Progenitor cell of endocrine pancreas (in vitro differentiated cells): ENCODE results near the gene PEX14. TPM values are rescaled to one million over a fixed set of nuclear protein-coding genes. Genes with fewer than 3 reads are reported as not detected.
A peak's percentile ranks its signal among the peaks of the same experiment; 100 is the strongest.

Experiments
- DNase-seq: peaks from one replicate; pipeline ENCODE4 v3.0.0; 2021; ENCODE audit warnings: low spot score; ENCODE audit not compliant: unreplicated experiment
- H3K27ac Mint-ChIP-seq: 2 replicates; pipeline ENCODE4 v1.8.0; 2021; ENCODE audit warnings: mild to moderate bottlenecking, moderate library complexity, mixed read lengths
- H3K27me3 Mint-ChIP-seq: 2 replicates; pipeline ENCODE4 v1.8.0; 2021; ENCODE audit warnings: mixed read lengths
- H3K36me3 Mint-ChIP-seq: 2 replicates; pipeline ENCODE4 v1.8.0; 2022; ENCODE audit warnings: mixed read lengths; ENCODE audit not compliant: insufficient read depth
- H3K4me1 Mint-ChIP-seq: 2 replicates; pipeline ENCODE4 v1.8.0; 2021; ENCODE audit warnings: low read depth, mixed read lengths
- H3K4me3 Mint-ChIP-seq: 2 replicates; pipeline ENCODE4 v1.8.0; 2021; ENCODE audit warnings: low read depth, mild to moderate bottlenecking, moderate library complexity, mixed read lengths
- H3K9me3 Mint-ChIP-seq: 2 replicates; pipeline ENCODE4 v1.8.0; 2021; ENCODE audit warnings: low read depth, mixed read lengths
- total RNA-seq: library from RNA; stranded (reverse); gene quantifications from 2 replicates; pipeline ENCODE4 v1.2.1, GENCODE V29; 2021
- TF ChIP-seq, protein P1 (sequence below): fragments of 200-600 bp; sonication (generic); IDR thresholded peaks from one replicate; pipeline ENCODE4 v1.5.0; 2021; ENCODE audit warnings: antibody characterized with exemption, mild to moderate bottlenecking; ENCODE audit not compliant: unreplicated experiment

PEX14 gene
- total RNA-seq, 1 donor from 2014 or later, result 27.8 TPM

DNA sequence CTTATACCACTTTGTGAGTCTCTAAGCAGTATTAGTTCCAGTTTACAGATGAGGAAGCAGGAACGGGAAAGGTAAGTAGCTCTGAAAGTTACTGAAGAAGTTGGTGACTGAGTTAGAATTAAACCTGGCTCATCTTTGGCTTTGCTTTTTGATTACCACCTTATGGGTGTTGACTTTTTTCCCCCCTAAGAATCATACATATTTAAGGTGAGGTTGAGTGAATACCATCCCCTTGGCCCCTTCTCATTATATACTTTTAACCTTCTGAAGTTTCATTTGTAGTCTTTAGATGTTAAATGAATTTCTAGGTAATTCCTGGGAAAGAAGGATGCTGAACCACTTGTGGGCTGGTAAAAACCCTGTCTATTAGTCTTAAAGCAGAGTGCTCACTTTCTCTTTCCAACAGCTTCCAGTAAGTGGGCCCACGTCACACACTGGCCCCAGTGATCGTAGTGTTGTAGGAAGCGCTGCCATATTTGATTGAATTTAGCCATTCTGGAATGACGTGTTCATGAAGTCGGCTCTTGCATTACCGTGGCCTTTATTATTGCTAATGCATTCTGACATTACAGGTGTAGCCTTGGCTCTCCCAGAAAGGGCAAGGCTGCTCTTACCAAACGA, 46.9 kb downstream of the PEX14 start:
- Mint-ChIP-seq H3K27me3 (peaks cover 36% of the 10 kb centered on the region), H3K36me3 (no peaks in the 10 kb centered on the region), H3K4me1 (peaks cover 55% of the 10 kb centered on the region), H3K4me3 (no peak overlapping the region), H3K9me3 (no peaks in the 10 kb centered on the region), H3K27ac (no peak overlapping the region)
- TF ChIP-seq, protein P1, sequence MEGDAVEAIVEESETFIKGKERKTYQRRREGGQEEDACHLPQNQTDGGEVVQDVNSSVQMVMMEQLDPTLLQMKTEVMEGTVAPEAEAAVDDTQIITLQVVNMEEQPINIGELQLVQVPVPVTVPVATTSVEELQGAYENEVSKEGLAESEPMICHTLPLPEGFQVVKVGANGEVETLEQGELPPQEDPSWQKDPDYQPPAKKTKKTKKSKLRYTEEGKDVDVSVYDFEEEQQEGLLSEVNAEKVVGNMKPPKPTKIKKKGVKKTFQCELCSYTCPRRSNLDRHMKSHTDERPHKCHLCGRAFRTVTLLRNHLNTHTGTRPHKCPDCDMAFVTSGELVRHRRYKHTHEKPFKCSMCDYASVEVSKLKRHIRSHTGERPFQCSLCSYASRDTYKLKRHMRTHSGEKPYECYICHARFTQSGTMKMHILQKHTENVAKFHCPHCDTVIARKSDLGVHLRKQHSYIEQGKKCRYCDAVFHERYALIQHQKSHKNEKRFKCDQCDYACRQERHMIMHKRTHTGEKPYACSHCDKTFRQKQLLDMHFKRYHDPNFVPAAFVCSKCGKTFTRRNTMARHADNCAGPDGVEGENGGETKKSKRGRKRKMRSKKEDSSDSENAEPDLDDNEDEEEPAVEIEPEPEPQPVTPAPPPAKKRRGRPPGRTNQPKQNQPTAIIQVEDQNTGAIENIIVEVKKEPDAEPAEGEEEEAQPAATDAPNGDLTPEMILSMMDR, result no peak
- no peak for DNase-seq

DNA sequence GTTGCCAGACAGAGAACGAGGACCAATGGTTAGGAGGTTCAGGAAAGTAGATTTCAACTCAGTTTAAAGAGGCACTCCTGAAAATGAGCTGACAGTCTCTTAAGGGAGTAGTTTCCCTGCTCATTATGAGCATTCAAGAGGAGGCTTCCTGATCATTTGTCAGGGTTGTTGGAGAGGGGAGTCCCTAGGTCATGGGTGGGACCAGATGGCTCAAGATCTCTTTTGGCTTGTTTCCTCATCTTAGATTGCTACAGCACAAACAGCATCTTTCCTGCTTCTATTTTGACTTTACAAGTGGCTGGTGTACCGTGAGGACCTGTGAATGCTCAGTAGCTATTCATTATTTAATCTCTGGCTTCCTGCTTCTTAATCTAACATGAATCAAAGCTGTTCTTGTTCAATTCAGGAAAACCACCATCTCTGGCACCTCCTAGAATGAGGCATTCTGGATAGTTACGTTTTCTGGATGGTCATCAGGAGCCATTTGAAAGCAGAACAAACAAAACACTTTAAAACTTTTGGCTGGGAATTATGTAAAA, 47.6 kb downstream of the PEX14 start:
- Mint-ChIP-seq H3K4me1 (peaks cover 47% of the 10 kb centered on the region), H3K27ac (no peak overlapping the region), H3K36me3 (no peaks in the 10 kb centered on the region), H3K27me3 (peaks cover 30% of the 10 kb centered on the region), H3K9me3 (no peaks in the 10 kb centered on the region), H3K4me3 (no peak overlapping the region)
- no peak for DNase-seq
- TF ChIP-seq, protein P1, result no peak

DNA sequence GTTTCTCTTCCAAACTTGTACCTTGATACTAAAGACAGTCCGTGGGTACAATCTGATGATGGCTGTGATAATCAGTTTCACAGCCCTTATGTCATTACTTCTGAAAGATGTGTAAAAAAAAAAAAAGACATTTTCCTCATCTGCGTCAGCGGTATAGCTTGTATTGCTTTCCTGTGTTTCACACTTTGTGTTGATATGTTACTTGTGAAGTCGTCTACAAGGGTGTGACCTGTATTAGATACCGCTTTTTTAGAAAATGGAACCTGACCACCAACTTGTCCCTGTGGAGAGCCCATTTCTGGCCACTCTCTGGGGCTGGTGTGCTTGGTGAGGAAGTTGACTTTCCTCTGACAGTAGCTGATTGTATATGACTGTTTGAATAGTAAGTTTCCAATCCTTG, 50.5 kb downstream of the PEX14 start:
- Mint-ChIP-seq H3K9me3 (no peaks in the 10 kb centered on the region), H3K27ac (no peak overlapping the region), H3K4me1 (peaks cover 46% of the 10 kb centered on the region), H3K4me3 (no peak overlapping the region), H3K36me3 (no peaks in the 10 kb centered on the region), H3K27me3 (peaks cover 46% of the 10 kb centered on the region)
- TF ChIP-seq, protein P1, result no peak
- DNase-seq, result no peak

DNA sequence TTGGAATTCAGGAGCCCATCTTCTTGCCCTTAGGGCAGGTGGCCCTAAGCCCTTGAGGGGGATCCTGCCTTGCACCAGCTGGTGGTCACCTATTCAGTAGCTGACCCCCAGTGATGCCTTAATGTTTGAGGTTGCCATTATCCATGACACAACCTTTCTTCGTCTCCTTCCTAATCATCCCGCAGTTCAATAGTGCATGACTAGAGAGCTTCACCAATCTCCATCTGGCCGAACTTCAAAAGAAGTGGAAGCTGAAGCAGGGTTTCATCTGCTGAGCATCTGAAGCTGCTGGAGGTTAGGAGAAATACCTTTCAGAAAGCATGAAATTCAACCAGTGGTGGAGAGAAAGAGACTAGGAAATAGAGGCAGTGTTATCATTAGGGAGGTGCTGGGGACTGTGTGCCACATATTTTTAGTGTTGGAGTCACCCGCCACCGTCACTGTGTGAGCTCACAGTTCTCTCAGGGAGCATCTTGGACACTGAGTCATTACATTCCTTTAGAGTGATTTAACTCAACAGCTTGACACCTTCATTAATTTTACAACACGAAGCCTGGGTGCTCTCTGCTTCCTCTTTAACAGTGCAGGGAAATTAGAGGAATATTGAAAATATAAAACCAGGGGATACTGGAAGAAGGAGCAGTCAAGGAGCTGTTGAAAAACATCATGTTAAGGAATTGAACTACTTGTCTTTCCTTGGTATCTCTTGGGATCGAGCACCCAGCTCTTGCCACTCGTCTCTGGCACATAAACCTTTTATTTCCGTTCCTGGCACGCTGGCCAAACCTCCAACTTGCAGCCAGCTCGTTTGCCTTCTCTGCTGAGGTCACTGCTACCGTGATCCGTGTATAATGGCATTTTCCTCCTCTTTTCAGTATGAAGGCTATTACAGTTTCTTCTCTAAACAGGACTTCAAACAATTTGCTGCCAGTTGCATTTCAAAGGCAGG, 53.6 kb downstream of the PEX14 start:
- Mint-ChIP-seq H3K9me3 (no peaks in the 10 kb centered on the region), H3K36me3 (no peaks in the 10 kb centered on the region), H3K27me3 (peaks cover 35% of the 10 kb centered on the region), H3K4me1 (peaks cover 40% of the 10 kb centered on the region), H3K4me3 (no peak overlapping the region), H3K27ac (peak overlapping the region; percentile 42)
- TF ChIP-seq, protein P1, result no peak
- no peak for DNase-seq

DNA sequence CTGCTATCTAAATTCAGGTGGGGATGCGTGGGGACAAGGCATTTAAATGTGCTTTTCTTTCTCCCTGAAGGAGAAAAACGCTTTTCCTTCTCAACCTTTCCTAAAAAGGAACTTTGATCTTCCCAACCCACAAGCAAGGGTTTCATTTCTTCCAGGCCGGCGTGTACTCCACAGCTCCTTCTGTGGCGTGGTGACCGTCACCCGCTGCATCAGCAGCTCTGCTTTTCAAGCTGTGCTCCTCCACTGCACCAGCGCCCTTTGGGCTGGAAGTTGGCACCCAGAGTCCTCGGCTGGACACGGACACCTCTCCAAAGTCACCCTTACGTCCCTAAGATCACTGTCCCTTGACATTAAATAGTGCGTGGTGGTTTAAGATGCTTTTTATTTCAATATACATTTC, 54.3 kb downstream of the PEX14 start:
- Mint-ChIP-seq H3K36me3 (no peaks in the 10 kb centered on the region), H3K9me3 (no peaks in the 10 kb centered on the region), H3K27ac (no peak overlapping the region), H3K4me3 (no peak overlapping the region), H3K27me3 (peaks cover 33% of the 10 kb centered on the region), H3K4me1 (peaks cover 33% of the 10 kb centered on the region)
- TF ChIP-seq, protein P1, result no peak
- DNase-seq, result no peak
